Keratinocyte (primary cell): Measurements from ENCODE around the gene PREP.

Experiments
- EZH2 ChIP-seq: IDR thresholded peaks from one replicate; pipeline ENCODE4 v1.6.1; 2012; ENCODE audit warnings: inconsistent platforms, mild to moderate bottlenecking, low read length, moderate library complexity
- TF ChIP-seq, protein P1 (sequence below), 3 experiments: IDR thresholded peaks in 1 of 3; conservative IDR thresholded peaks in 1 of 3; optimal IDR thresholded peaks in 1 of 3; 2 replicates in 2 of 3; 3 replicates in 1 of 3; pipeline versions ENCODE3 to v1.5.1; 2011; ENCODE audit warnings: low read length in 3 of 3, mild to moderate bottlenecking in 3 of 3, moderate library complexity in 2 of 3, control low read depth in 1 of 3, inconsistent platforms in 1 of 3; ENCODE audit not compliant: insufficient read depth in 2 of 3; ENCODE audit errors: extremely low read depth in 1 of 3

DNA sequence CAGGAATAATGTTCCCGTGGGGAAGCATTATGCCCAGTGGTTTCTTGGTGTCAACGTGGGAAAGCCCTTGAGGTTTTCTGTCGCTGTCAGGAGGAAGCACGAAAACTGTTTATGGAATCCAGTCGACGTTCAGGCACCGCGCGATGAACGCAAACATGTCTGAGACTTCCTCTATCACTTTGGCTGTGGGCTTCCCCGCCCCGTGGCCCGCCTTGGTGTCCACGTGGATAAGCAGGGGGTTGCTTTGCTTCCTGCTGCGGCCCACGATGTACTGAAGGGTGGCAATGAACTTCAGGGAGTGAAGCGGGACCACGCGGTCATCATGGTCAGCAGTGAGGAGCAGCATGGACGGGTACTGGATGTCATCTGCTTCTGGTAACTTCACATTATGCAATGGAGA is 124.8 kb downstream of the PREP start:
- TF ChIP-seq, protein P1, sequence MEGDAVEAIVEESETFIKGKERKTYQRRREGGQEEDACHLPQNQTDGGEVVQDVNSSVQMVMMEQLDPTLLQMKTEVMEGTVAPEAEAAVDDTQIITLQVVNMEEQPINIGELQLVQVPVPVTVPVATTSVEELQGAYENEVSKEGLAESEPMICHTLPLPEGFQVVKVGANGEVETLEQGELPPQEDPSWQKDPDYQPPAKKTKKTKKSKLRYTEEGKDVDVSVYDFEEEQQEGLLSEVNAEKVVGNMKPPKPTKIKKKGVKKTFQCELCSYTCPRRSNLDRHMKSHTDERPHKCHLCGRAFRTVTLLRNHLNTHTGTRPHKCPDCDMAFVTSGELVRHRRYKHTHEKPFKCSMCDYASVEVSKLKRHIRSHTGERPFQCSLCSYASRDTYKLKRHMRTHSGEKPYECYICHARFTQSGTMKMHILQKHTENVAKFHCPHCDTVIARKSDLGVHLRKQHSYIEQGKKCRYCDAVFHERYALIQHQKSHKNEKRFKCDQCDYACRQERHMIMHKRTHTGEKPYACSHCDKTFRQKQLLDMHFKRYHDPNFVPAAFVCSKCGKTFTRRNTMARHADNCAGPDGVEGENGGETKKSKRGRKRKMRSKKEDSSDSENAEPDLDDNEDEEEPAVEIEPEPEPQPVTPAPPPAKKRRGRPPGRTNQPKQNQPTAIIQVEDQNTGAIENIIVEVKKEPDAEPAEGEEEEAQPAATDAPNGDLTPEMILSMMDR (optimal IDR thresholded peaks at IDR 0.05 in 1 of 3, IDR thresholded peaks at IDR 0.05 in 1 of 3, conservative IDR thresholded peaks at IDR 0.05 in 1 of 3; ENCODE audit: extremely low read depth in 1 of 3, insufficient read depth in 2 of 3, low read length in 3 of 3) = no peak
- TF ChIP-seq EZH2 = no peak
